GM12801 (cell line): ENCODE data around the gene KLF16.

Experiments used
- TF ChIP-seq, protein P1 (sequence below): IDR thresholded peaks from one replicate; pipeline ENCODE4 v1.5.1; 2011; ENCODE audit warnings: control low read depth; ENCODE audit not compliant: insufficient read length; ENCODE audit errors: extremely low read depth

The KLF16 gene

DNA sequence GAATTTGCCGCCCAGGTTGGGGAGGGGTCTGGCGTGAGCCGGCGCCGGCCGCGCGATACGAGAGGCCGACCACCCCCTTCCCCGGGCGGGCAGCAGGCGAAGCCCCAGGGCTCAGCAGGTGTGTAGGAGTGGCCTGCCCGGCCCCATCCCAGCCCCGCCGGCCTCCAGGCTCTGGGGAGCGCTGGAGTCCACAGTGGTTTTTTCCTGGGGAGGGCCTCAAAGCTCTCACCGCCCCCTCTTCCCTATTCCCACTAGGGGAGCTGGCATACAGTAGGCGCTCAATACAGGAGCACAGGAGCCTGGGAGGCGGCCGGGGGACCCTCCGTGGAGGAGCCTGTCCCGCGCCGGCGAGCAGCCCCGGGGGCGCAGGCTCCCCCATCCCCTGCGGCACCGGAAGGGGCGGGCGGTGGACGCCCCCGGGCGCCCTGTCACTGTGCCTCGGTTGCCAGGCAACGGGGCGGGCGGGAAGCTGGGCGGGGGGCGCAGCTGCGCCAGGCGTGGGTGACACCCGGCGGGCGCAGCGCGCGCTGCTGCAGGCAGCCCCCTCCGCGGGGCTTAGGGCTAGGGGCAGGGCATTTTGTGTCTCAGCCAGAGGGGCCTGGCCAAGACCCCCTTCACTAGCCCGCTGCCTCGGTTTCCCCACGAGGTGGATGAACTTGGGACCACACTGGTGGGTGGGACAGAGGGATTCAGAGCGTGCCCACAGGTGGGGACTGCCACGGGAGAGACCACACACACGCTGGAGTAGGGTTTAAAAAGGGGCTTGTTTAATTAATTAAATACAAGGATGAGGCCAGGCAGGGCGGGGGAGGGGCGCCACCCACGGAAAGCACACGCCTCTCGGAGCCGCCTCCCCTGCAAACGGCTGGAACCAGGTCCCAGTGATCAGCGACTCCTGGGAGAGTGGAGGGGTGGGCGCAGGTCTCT lies 11.5 kb downstream of the KLF16 start:
- TF ChIP-seq, protein P1, sequence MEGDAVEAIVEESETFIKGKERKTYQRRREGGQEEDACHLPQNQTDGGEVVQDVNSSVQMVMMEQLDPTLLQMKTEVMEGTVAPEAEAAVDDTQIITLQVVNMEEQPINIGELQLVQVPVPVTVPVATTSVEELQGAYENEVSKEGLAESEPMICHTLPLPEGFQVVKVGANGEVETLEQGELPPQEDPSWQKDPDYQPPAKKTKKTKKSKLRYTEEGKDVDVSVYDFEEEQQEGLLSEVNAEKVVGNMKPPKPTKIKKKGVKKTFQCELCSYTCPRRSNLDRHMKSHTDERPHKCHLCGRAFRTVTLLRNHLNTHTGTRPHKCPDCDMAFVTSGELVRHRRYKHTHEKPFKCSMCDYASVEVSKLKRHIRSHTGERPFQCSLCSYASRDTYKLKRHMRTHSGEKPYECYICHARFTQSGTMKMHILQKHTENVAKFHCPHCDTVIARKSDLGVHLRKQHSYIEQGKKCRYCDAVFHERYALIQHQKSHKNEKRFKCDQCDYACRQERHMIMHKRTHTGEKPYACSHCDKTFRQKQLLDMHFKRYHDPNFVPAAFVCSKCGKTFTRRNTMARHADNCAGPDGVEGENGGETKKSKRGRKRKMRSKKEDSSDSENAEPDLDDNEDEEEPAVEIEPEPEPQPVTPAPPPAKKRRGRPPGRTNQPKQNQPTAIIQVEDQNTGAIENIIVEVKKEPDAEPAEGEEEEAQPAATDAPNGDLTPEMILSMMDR: no peak

DNA sequence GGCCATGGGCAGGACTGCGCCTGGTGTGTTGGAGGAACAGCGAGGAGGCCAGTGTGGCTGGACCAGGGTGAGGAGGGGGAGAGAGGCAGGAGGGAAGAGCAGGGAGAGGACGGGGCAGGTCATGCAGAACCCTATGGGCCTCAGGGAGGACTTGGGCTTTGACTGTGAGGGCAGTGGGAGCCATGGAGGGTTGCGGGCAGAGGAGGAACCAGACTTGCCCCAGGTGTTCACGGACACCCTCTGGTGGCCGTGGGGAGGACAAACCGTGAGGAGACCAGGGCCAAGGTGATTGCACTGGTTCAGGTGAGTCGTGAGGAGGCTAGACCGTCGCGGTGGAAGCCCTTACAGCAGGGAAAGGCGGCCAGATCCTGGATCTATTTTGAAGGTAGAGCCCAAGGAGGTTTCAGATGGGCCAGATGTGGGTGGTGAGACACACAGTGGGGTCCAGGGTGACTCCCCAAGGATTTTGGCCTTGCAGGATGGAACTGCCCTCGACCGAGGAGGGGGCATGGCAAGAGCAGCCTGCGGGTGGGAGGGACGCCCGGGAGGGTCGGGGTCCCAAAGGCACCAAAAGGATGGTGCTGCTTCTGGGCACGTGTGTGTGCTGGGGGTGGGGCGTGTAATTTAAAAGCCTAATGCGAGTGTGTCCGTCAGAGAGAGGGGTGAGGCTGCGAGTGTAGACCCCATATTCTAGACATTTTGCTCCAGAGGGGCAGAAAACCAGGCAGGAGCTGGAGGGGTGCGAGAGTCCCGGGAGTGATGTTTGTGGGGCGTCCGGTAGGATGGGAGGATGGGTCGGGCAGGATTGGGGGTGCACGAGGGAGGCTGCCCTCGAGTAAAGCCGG lies 12.3 kb downstream of the KLF16 start:
- TF ChIP-seq, protein P1: no peak

DNA sequence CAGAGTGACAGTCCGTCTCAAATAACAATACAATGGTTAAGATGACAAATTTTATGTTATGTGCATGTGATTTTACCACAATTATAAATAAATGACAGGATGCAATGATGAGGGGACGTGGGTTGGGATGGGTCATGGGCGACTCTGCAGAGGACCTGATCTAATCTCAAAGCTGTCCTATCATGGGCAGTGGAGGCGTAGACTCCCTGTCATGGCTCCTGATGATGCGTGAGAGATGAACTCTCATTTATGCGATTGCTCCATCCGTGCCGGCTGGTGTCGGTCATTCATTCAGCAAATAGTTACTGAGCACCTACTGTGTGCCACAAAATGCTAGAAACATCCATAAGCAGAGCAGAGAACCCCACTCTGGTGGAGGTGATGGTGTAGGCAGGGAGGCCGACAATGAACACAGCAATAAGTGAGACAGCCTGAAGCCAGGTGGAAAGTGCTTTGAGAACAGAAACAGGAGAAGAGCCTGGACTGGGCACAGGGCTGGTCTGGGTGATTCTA lies 13.4 kb downstream of the KLF16 start:
- TF ChIP-seq, protein P1: no peak

DNA sequence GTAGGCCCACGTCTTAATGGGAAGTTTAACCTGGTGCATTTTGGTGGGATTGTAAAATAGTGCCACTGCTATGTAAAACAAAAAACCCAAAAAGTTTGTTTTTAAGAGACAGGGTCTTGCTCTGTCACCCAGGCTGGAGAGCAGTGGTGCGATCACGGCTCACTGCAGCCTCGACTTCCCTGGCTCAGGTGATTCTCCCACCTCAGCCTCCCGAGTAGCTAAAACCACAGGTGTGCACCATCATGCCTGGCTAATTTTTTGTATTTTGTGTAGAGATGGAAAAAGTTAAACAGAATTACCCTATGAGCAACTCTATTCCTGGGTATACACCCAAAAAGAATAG lies 14.3 kb downstream of the KLF16 start:
- TF ChIP-seq, protein P1: no peak

DNA sequence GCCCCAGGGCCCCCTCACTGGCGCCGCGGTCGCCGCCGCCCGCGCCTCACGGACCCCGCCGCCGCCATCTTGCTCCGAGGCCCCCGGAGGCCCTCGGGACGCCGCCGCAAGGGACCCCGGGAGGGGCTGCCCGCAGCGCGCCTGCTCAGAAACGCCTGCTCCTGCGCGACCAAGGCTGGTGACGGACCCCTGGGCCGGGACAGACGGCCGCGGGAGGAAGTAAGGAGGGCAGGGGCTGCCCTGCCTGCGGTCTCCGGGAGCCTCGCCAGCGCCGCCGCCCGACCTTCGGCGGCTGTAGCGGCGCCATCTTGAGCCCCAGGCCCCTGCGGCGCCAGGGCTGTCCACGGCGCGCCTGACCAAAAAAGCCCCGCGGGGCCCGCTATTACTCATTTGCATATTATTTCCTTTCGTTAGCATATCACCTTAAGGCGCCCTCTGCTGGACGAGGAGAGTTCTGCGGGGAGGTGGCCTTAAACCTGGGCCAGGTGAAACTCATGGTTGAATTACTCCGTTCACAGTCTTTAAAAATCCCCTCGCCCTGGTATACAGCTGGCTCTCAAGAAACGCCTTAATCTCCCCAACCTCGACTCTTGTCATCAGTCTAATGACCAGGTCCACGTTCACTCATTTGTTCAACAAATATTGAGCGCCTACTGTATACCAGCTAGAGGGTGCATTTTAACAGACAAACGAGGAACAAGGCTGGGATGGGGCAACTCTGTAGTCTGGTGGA lies 14.8 kb downstream of the KLF16 start, which contains the start of gene REXO1:
Gene REXO1 (minus strand): TSS at position 85 of the 733 bp plus-strand sequence. CDS start 125 bp downstream, outside the sequence.
- TF ChIP-seq, protein P1: peak; percentile 5

DNA sequence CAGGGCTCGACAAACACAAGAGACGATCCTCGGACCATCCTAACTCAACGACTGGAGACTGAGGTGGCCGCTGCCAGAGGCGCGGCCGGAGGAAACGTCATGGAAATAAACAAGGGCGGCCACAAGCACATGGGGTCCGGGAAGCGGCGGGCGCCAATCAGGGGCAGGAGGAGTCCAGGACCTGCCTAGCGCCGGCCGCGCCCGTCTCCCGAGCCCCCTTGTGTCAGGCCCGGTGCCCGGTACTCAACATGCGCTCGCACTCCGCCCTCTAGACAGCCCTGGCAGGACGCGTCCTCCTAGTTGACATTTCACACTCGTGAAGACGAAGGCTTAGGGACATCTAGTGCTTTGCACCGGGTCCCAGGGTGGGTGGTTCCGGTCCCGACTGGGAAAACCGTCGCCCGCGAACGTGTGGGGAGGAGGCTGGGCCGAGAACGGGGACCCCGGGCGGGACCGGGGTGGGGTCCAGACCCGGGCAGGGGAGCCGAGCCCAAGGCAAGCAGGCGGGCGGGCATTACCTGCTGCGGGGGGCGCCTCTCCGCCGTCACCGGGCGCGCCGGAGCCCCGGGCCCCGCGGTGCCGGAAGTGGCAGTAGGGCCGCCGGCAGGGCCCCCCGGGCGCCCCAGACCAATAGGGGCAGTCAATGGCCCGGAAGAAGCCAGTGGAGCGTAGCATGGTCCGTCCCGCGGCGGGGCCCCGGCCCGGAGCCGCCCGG lies 15.5 kb downstream of the KLF16 start:
- TF ChIP-seq, protein P1: no peak
